ENCODE data around the gene CMTM4.

CMTM4 gene
- 2.7 to 7.6 reads per million in 2 donors for total RNA-seq

GRCh38 chr16:66696669-66697630 is at the start of gene CMTM4:
Gene CMTM4, minus strand, starts transcription at chr16:66696743. Its CDS starts 218 bp downstream, at chr16:66696525.
- peak; percentile 75 for DNase-seq

GRCh38 chr16:66746048-66746447 is 49.5 kb upstream of the CMTM4 start:
- DNase-seq, result no peak

GRCh38 chr16:66741950-66742808 is 45.6 kb upstream of the CMTM4 start:
- no peak for DNase-seq

GRCh38 chr16:66741169-66741900 is 44.8 kb upstream of the CMTM4 start:
- DNase-seq, result no peak

- no peak for DNase-seq
Measured at GRCh38 chr16:66740533-66740932, 44.0 kb upstream of the CMTM4 start.

GRCh38 chr16:66740010-66740409 is 43.5 kb upstream of the CMTM4 start:
- DNase-seq, result peak; percentile 23

- no peak for DNase-seq
Measured at GRCh38 chr16:66735891-66736290, 39.3 kb upstream of the CMTM4 start.

GRCh38 chr16:66731101-66731500 is 34.6 kb upstream of the CMTM4 start:
- DNase-seq, result no peak

GRCh38 chr16:66728804-66729203 is 32.3 kb upstream of the CMTM4 start:
- no peak for DNase-seq

- no peak for DNase-seq
Measured at GRCh38 chr16:66728117-66728787, 31.7 kb upstream of the CMTM4 start.

- DNase-seq, result no peak
Measured at GRCh38 chr16:66720766-66721165, 24.2 kb upstream of the CMTM4 start.

GRCh38 chr16:66719246-66719645 is 22.7 kb upstream of the CMTM4 start:
- no peak for DNase-seq

GRCh38 chr16:66717776-66718175 is 21.2 kb upstream of the CMTM4 start:
- DNase-seq, result no peak

GRCh38 chr16:66717112-66717675 is 20.7 kb upstream of the CMTM4 start:
- DNase-seq, result no peak

GRCh38 chr16:66714654-66715307 is 18.2 kb upstream of the CMTM4 start:
- no peak for DNase-seq

GRCh38 chr16:66714062-66714461 is 17.5 kb upstream of the CMTM4 start:
- no peak for DNase-seq

- no peak for DNase-seq
Measured at GRCh38 chr16:66713076-66713475, 16.5 kb upstream of the CMTM4 start.

GRCh38 chr16:66712512-66712911 is 16.0 kb upstream of the CMTM4 start:
- no peak for DNase-seq

- no peak for DNase-seq
Measured at GRCh38 chr16:66711581-66711980, 15.0 kb upstream of the CMTM4 start.

- no peak for DNase-seq
Measured at GRCh38 chr16:66706506-66706880, 9.9 kb upstream of the CMTM4 start.

GRCh38 chr16:66705790-66706505 is 9.4 kb upstream of the CMTM4 start:
- no peak for DNase-seq
